SK-N-SH (cell line): ENCODE measurements around the gene FKBP2. TPM values are rescaled to one million over a fixed set of nuclear protein-coding genes. Genes with fewer than 3 reads are reported as not detected.

Experiments
- EZH2phosphoT487 ChIP-seq: fragments of 200-600 bp; sonication (generic); IDR thresholded peaks from 2 replicates; pipeline ENCODE4 v1.6.1; 2017; ENCODE audit warnings: low read depth, mixed run types, mild to moderate bottlenecking, antibody characterized with exemption, moderate library complexity, borderline replicate concordance
- FOSL2 ChIP-seq: IDR thresholded peaks from 2 replicates; pipeline ENCODE4 v1.4.0; 2012; ENCODE audit warnings: low read depth, mild to moderate bottlenecking, moderate library complexity, borderline replicate concordance
- FOXJ3 ChIP-seq: sonication (generic); formaldehyde crosslinking; IDR thresholded peaks from 2 replicates; pipeline ENCODE4 v1.5.1; 2020; ENCODE audit warnings: mild to moderate bottlenecking, missing genetic modification reagents
- FOXM1 ChIP-seq: IDR thresholded peaks from 2 replicates; pipeline ENCODE4 v1.4.0; 2012; ENCODE audit warnings: low read depth, mild to moderate bottlenecking
- GATA2 ChIP-seq: sonication (generic); formaldehyde crosslinking; IDR thresholded peaks from 2 replicates; pipeline ENCODE4 v1.5.0; 2020; ENCODE audit warnings: mild to moderate bottlenecking, missing genetic modification reagents
- MAX ChIP-seq: IDR thresholded peaks from 2 replicates; pipeline ENCODE4 v1.4.0; 2012; ENCODE audit warnings: low read depth
- REST ChIP-seq: IDR thresholded peaks from 2 replicates; pipeline ENCODE4 v1.6.1; 2012; ENCODE audit warnings: mild to moderate bottlenecking, low read depth, low read length, moderate library complexity
- SIN3A ChIP-seq: IDR thresholded peaks from 2 replicates; pipeline ENCODE4 v1.6.1; 2012; ENCODE audit warnings: low read depth, mild to moderate bottlenecking, low read length, moderate library complexity, borderline replicate concordance
- SMC3 ChIP-seq: IDR thresholded peaks from 2 replicates; pipeline ENCODE4 v1.6.1; 2012; ENCODE audit warnings: low read depth, low read length, improper control_type of control experiment
- TCF12 ChIP-seq: IDR thresholded peaks from 2 replicates; pipeline ENCODE4 v1.4.0; 2012
- USF1 ChIP-seq: IDR thresholded peaks from 2 replicates; pipeline ENCODE4 v1.4.0; 2012; ENCODE audit warnings: low read depth, borderline replicate concordance
- USF2 ChIP-seq: fragments of 150-350 bp; IDR thresholded peaks from 2 replicates; pipeline ENCODE4 v1.6.1; 2017; ENCODE audit warnings: antibody characterized with exemption, low read length, low read depth, borderline replicate concordance
- ZBTB33 ChIP-seq: IDR thresholded peaks from 2 replicates; pipeline ENCODE4 v1.4.0; 2012; ENCODE audit warnings: low read depth, borderline replicate concordance
- polyA plus RNA-seq, 3 experiments: library from polyadenylated mRNA; depleted of rRNA; stranded (reverse); fragments of >200 nt; gene quantifications; 2 replicates each; pipeline ENCODE4 v1.2.3, GENCODE V29; 2012

Gene FKBP2
- polyA plus RNA-seq, 1 of the 3 experiments (the other 2 are of a cell fraction): 127 TPM

GRCh38 chr11:64269540-64270220 lies 28.8 kb downstream of the FKBP2 start (continued):
- TF ChIP-seq USF1: no peak
- no peak for TF ChIP-seq SMC3
- no peak for TF ChIP-seq REST
- peak; percentile 34; the same call in 1 of the 2 replicates for TF ChIP-seq MAX
- peak; percentile 54 for TF ChIP-seq TCF12
- TF ChIP-seq USF2: no peak; the same call in 1 of the 2 replicates
- no peak for TF ChIP-seq EZH2phosphoT487
- 0 out of 2 replicates have a peak, but pooled peaks have one; percentile 34 for TF ChIP-seq FOSL2
- TF ChIP-seq SIN3A: no peak; the same call in 1 of the 2 replicates
- TF ChIP-seq FOXJ3 (CRISPR knock-in tag): no peak
- peak; percentile 41; the same call in 1 of the 2 replicates for TF ChIP-seq ZBTB33
- TF ChIP-seq FOXM1: no peak
- TF ChIP-seq GATA2 (CRISPR knock-in tag): no peak
